Suprapubic skin (tissue), 4 donors: ENCODE results near the gene CCDC13. TPM values are rescaled to one million over a fixed set of nuclear protein-coding genes. Genes with fewer than 3 reads are reported as not detected.

Source experiments
- DNase-seq, 2 donors: peaks; one replicate each; pipeline ENCODE4 v3.0.0-alpha.2; 2019; ENCODE audit warnings: low spot score in 2 of 2
- H3K27ac ChIP-seq: fragments of 200-600 bp; sonication (generic); one replicate; pipeline ENCODE4 v1.5.1; 2019
- H3K27me3 ChIP-seq: fragments of 200-600 bp; sonication (generic); one replicate; pipeline ENCODE4 v1.5.1; 2019
- H3K36me3 ChIP-seq: fragments of 200-600 bp; sonication (generic); one replicate; pipeline ENCODE4 v1.5.1; 2019
- H3K4me1 ChIP-seq: fragments of 200-600 bp; sonication (generic); one replicate; pipeline ENCODE4 v1.5.1; 2019
- H3K4me3 ChIP-seq: fragments of 200-600 bp; sonication (generic); one replicate; pipeline ENCODE4 v1.5.1; 2019; ENCODE audit warnings: mild to moderate bottlenecking
- H3K9me3 ChIP-seq: fragments of 200-600 bp; sonication (generic); one replicate; pipeline ENCODE4 v1.5.1; 2019
- EP300 ChIP-seq: sonication (generic); formaldehyde crosslinking; IDR thresholded peaks from one replicate; pipeline ENCODE4 v1.6.1; 2017; ENCODE audit warnings: antibody characterized with exemption
- POLR2A ChIP-seq, 2 donors: fragments of 450-650 bp; IDR thresholded peaks; one replicate each; pipeline ENCODE4 v1.6.1; 2017; ENCODE audit warnings: antibody characterized with exemption in 2 of 2, mild to moderate bottlenecking in 2 of 2, moderate library complexity in 2 of 2
- POLR2AphosphoS5 ChIP-seq, 3 donors: sonication (generic); formaldehyde crosslinking; IDR thresholded peaks; one replicate each; pipeline ENCODE4 v1.6.1; 2017; ENCODE audit warnings: antibody characterized with exemption in 3 of 3
- WGBS: methylation state at CpG from one replicate; pipeline ENCODE4 v1.1.5; 2018; 5-methylcytosine and 5-hydroxymethylcytosine counted together
- total RNA-seq, 4 donors: library from RNA; depleted of rRNA; stranded (reverse); fragments of >200 nt; gene quantifications; one replicate each; pipeline ENCODE4 v1.1.0, GENCODE V29; 2016
- TF ChIP-seq, protein P1 (sequence below), 2 donors: fragments of 200-600 bp in 1 of 2; fragments of 450-650 bp in 1 of 2; sonication (generic) in 1 of 2; IDR thresholded peaks; one replicate each; pipeline ENCODE4 v1.5.1; 2016 to 2019; ENCODE audit warnings: antibody characterized with exemption in 2 of 2, mild to moderate bottlenecking in 1 of 2, moderate library complexity in 1 of 2

CCDC13 gene
- total RNA-seq, 4 donors from 2014 or later = 0.89 TPM; not detected in 3

- no peaks in the 10 kb centered on the region for H3K27me3 ChIP-seq
- DNase-seq = peak in 1 of 2 donors; percentile 43
- TF ChIP-seq POLR2A (IDR thresholded peaks at IDR 0.05) (no peak), POLR2AphosphoS5 (IDR thresholded peaks at IDR 0.05) (no peak), EP300 (no peak)
- TF ChIP-seq, protein P1, sequence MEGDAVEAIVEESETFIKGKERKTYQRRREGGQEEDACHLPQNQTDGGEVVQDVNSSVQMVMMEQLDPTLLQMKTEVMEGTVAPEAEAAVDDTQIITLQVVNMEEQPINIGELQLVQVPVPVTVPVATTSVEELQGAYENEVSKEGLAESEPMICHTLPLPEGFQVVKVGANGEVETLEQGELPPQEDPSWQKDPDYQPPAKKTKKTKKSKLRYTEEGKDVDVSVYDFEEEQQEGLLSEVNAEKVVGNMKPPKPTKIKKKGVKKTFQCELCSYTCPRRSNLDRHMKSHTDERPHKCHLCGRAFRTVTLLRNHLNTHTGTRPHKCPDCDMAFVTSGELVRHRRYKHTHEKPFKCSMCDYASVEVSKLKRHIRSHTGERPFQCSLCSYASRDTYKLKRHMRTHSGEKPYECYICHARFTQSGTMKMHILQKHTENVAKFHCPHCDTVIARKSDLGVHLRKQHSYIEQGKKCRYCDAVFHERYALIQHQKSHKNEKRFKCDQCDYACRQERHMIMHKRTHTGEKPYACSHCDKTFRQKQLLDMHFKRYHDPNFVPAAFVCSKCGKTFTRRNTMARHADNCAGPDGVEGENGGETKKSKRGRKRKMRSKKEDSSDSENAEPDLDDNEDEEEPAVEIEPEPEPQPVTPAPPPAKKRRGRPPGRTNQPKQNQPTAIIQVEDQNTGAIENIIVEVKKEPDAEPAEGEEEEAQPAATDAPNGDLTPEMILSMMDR (IDR thresholded peaks at IDR 0.05) = no peak
- H3K27ac ChIP-seq = no peak overlapping the region
- 75% methylated on average over 10 of the region's 11 CpGs for WGBS
- no peaks in the 10 kb centered on the region for H3K36me3 ChIP-seq
- H3K9me3 ChIP-seq = no peaks in the 10 kb centered on the region
- no peak overlapping the region for H3K4me3 ChIP-seq
- H3K4me1 ChIP-seq = peaks cover 7% of the 10 kb centered on the region
Measured at GRCh38 chr3:42758126-42758525, 14.9 kb downstream of the CCDC13 start.

GRCh38 chr3:42756681-42757213 is 16.3 kb downstream of the CCDC13 start:
- no peaks in the 10 kb centered on the region for H3K9me3 ChIP-seq
- H3K36me3 ChIP-seq = no peaks in the 10 kb centered on the region
- H3K4me3 ChIP-seq = no peak overlapping the region
- H3K4me1 ChIP-seq = peaks cover 6% of the 10 kb centered on the region
- no peak overlapping the region for H3K27ac ChIP-seq
- whole genome bisulfite sequencing = 97% methylated on average over 6 of the region's 6 CpGs
- peak in 1 of 2 donors; percentile 26 for DNase-seq
- TF ChIP-seq POLR2A (IDR thresholded peaks at IDR 0.05) = no peak
- no peak for TF ChIP-seq POLR2AphosphoS5 (IDR thresholded peaks at IDR 0.05)
- TF ChIP-seq EP300 = no peak
- TF ChIP-seq, protein P1 (IDR thresholded peaks at IDR 0.05) = no peak
- no peaks in the 10 kb centered on the region for H3K27me3 ChIP-seq

GRCh38 chr3:42755681-42756578 is 17.1 kb downstream of the CCDC13 start:
- WGBS = 82% methylated on average over 5 of the region's 5 CpGs
- H3K4me1 ChIP-seq = no peaks in the 10 kb centered on the region
- no peak overlapping the region for H3K4me3 ChIP-seq
- no peaks in the 10 kb centered on the region for H3K27me3 ChIP-seq
- DNase-seq = peak in 1 of 2 donors; percentile 35
- H3K9me3 ChIP-seq = no peaks in the 10 kb centered on the region
- no peak overlapping the region for H3K27ac ChIP-seq
- TF ChIP-seq, protein P1 (IDR thresholded peaks at IDR 0.05) = peak in 1 of 2 donors; percentile 15
- TF ChIP-seq POLR2A (IDR thresholded peaks at IDR 0.05) = no peak
- TF ChIP-seq EP300 = no peak
- H3K36me3 ChIP-seq = no peaks in the 10 kb centered on the region

DNA sequence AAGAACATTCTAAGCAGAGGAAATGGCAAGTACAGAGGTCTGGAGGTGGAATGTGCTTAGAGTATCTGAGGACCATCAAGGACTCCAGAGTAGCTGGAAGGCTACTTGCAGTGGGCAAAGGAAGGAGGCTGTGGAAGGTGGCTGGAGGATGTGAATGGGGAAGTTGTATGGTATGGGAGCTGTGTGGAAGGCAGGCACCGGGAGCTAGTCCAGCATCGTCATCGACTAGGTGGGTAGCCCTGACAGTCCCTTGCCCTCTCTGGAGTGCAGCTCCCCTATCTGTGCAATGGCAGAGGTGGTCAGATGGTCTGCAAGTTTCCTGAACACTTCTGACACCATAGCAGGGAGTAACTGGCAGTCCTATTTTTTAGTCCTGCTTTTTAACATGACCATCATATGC is 19.3 kb downstream of the CCDC13 start:
- H3K4me1 ChIP-seq = no peaks in the 10 kb centered on the region
- H3K27me3 ChIP-seq = no peaks in the 10 kb centered on the region
- no peaks in the 10 kb centered on the region for H3K36me3 ChIP-seq
- TF ChIP-seq POLR2A (IDR thresholded peaks at IDR 0.05) = no peak
- TF ChIP-seq, protein P1 (IDR thresholded peaks at IDR 0.05) = no peak
- no peak for TF ChIP-seq POLR2AphosphoS5 (IDR thresholded peaks at IDR 0.05)
- TF ChIP-seq EP300 = no peak
- H3K27ac ChIP-seq = no peak overlapping the region
- 86% methylated on average over 3 of the region's 3 CpGs for WGBS
- H3K9me3 ChIP-seq = no peaks in the 10 kb centered on the region
- DNase-seq = peak in 1 of 2 donors; percentile 49
- H3K4me3 ChIP-seq = no peak overlapping the region

DNA sequence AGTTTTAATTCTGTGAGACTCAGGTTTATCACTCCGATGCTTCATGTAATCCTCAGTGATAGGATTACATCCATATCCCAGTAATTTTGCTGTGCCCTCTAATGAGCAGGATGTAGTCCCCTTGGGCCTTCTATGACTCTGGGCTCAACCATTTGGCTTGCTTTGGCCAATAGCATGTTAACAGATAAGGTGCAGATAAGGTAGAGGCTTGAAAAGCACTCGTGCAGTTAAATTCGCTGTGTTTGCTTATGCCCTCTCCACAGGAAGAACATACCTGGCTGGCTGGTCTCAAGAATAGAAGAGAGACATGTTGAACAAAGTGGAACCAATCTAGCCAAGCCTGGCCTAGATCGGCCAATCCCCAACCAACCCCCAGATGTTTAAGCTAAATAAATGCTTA is 20.1 kb downstream of the CCDC13 start:
- Histone ChIP-seq H3K36me3 (no peaks in the 10 kb centered on the region), H3K4me1 (no peaks in the 10 kb centered on the region), H3K27me3 (no peaks in the 10 kb centered on the region), H3K9me3 (no peaks in the 10 kb centered on the region), H3K27ac (no peak overlapping the region), H3K4me3 (no peak overlapping the region)
- TF ChIP-seq EP300 (no peak), POLR2A (IDR thresholded peaks at IDR 0.05) (no peak), POLR2AphosphoS5 (IDR thresholded peaks at IDR 0.05) (no peak)
- TF ChIP-seq, protein P1 (IDR thresholded peaks at IDR 0.05) = no peak
- DNase-seq = no peak
- WGBS = 92% methylated on average over 4 of the region's 4 CpGs
